22Rv1 (cell line): Measurements from ENCODE around the gene PRXL2B.

Experiments used
- CTCF ChIP-seq: fragments of 450-650 bp; IDR thresholded peaks from 2 replicates; pipeline ENCODE4 v1.5.1; 2017; ENCODE audit warnings: mild to moderate bottlenecking
- ZFX ChIP-seq: fragments of 450-650 bp; IDR thresholded peaks from 2 replicates; pipeline ENCODE4 v1.6.1; 2017; ENCODE audit warnings: antibody characterized with exemption, borderline replicate concordance

GRCh38 chr1:2639203-2639602 lies 52.6 kb downstream of the PRXL2B start:
- TF ChIP-seq CTCF = no peak
- no peak for TF ChIP-seq ZFX
